Smooth muscle cell (in vitro differentiated cells): ENCODE data around the gene ZNF283. TPM values are rescaled to one million over a fixed set of nuclear protein-coding genes. Genes with fewer than 3 reads are reported as not detected.

Experiments used
- DNase-seq: peaks from one replicate; lab custom pipeline; 2025; ENCODE audit not compliant: unreplicated experiment; lab: John Stamatoyannopoulos, UW
- H2AFZ ChIP-seq: fragments of 200-600 bp; sonication (generic); 2 replicates; pipeline ENCODE4 v1.6.0; 2016; ENCODE audit warnings: antibody characterized with exemption, low read depth, mild to moderate bottlenecking
- H3F3A ChIP-seq: fragments of 200-600 bp; sonication (generic); 2 replicates; pipeline ENCODE4 v1.6.0; 2017; ENCODE audit warnings: antibody characterized with exemption, low read depth
- H3K27ac ChIP-seq: fragments of 200-600 bp; sonication (generic); 2 replicates; pipeline ENCODE4 v1.5.1; 2016; ENCODE audit warnings: low read depth, mild to moderate bottlenecking
- H3K27me3 ChIP-seq: fragments of 200-600 bp; sonication (generic); 2 replicates; pipeline ENCODE4 v1.6.1; 2016; ENCODE audit warnings: low read depth, mild to moderate bottlenecking
- H3K36me3 ChIP-seq: fragments of 200-600 bp; sonication (generic); 2 replicates; pipeline ENCODE4 v1.5.1; 2016; ENCODE audit warnings: low read depth
- H3K4me1 ChIP-seq: fragments of 200-600 bp; sonication (generic); 2 replicates; pipeline ENCODE4 v1.5.1; 2016; ENCODE audit warnings: low read depth
- H3K4me2 ChIP-seq: fragments of 200-600 bp; sonication (generic); 2 replicates; pipeline ENCODE4 v1.6.0; 2016; ENCODE audit warnings: mild to moderate bottlenecking
- H3K4me3 ChIP-seq: fragments of 200-600 bp; sonication (generic); 2 replicates; pipeline ENCODE4 v1.5.1; 2016; ENCODE audit warnings: mild to moderate bottlenecking
- H3K79me2 ChIP-seq: fragments of 200-600 bp; sonication (generic); 2 replicates; pipeline ENCODE4 v1.6.0; 2016; ENCODE audit warnings: low read depth, mild to moderate bottlenecking
- H3K9ac ChIP-seq: fragments of 200-600 bp; sonication (generic); 2 replicates; pipeline ENCODE4 v1.6.0; 2016; ENCODE audit warnings: low read depth
- H3K9me3 ChIP-seq: fragments of 200-600 bp; sonication (generic); replicated peaks from 2 replicates; pipeline ENCODE4 v1.5.1; 2016; ENCODE audit warnings: low read depth
- H4K20me1 ChIP-seq: fragments of 200-600 bp; sonication (generic); 2 replicates; pipeline ENCODE4 v1.6.0; 2016; ENCODE audit warnings: low read depth
- CTCF ChIP-seq: fragments of 200-600 bp; sonication (generic); IDR thresholded peaks from 2 replicates; pipeline ENCODE4 v1.5.1; 2017; ENCODE audit warnings: borderline replicate concordance, mild to moderate bottlenecking, antibody characterized with exemption; ENCODE audit not compliant: insufficient read depth, poor library complexity, severe bottlenecking
- WGBS: methylation state at CpG from one replicate; pipeline ENCODE4 v1.1.7; 2016; ENCODE audit warnings: low lambda C conversion rate; 5-methylcytosine and 5-hydroxymethylcytosine counted together
- polyA plus RNA-seq: library from polyadenylated mRNA; unstranded; fragments of >200 nt; fragmentation: Nextera tagmentation; extraction: Ambion mirVana; gene quantifications from 2 replicates; pipeline ENCODE4 v1.2.1, GENCODE V29; 2016
- total RNA-seq: library from RNA; depleted of rRNA; stranded (reverse); fragments of >200 nt; gene quantifications from 2 replicates; pipeline ENCODE4 v1.2.3, GENCODE V29; 2014

The ZNF283 gene
- total and polyA plus RNA-seq, 2 experiments from 2014 or later, result 1.5 to 4.1 TPM

DNA sequence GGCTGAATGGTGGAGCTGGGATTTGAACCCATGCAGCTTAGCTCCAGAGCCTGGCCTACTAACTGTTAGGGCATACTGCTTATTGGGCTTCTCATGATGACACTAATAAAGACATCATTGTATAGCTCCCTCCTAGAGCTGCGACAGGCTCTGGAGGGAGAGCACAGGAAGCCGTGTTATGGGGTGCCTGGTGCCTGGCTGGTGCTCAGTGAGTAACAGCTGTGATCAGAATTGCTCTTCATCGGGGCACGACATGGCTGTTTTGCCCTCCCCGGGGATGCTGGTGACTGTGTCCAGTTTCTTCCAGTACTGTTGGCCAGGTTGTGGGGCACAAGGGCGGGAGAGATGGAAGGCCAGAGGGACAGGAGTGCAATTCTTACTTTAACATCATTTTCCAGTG is 30.0 kb upstream of the ZNF283 start:
- Histone ChIP-seq H2AFZ (no peak overlapping the region), H3F3A (no peaks in the 10 kb centered on the region), H3K9ac (no peak overlapping the region), H3K4me2 (no peak overlapping the region), H3K9me3 (no peaks in the 10 kb centered on the region), H4K20me1 (no peaks in the 10 kb centered on the region), H3K36me3 (no peaks in the 10 kb centered on the region), H3K79me2 (no peaks in the 10 kb centered on the region), H3K4me3 (no peak overlapping the region), H3K27me3 (peaks cover 65% of the 10 kb centered on the region), H3K4me1 (no peaks in the 10 kb centered on the region), H3K27ac (no peak overlapping the region)
- WGBS, result 72% methylated on average over 6 of the region's 6 CpGs
- TF ChIP-seq CTCF, result no peak
- no peak for DNase-seq

DNA sequence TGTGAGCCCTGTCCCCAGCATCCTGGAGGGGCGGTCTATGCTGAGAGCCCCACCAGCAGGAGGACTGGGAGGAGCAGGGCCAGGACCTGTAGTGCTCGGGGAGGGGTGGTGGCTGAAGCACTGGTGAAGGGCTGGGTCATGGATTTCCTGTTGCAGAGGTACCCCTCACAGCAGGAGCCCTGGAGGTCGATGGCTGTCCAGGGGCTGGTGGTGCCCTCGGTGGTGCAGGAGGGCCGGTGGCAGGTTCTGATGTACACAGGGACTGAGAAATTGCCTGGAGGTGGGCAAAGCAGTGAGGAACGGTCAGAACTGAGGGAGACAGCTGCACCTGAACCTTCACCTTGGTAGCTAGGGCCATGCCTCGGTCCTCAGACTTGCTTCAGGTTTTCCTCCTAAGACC is 29.6 kb upstream of the ZNF283 start:
- Histone ChIP-seq H3K9me3 (no peaks in the 10 kb centered on the region), H3K27ac (no peak overlapping the region), H3K36me3 (no peaks in the 10 kb centered on the region), H4K20me1 (no peaks in the 10 kb centered on the region), H3K4me2 (no peak overlapping the region), H3K79me2 (no peaks in the 10 kb centered on the region), H3K4me1 (no peaks in the 10 kb centered on the region), H3F3A (no peaks in the 10 kb centered on the region), H3K27me3 (peaks cover 65% of the 10 kb centered on the region), H3K4me3 (no peak overlapping the region), H2AFZ (no peak overlapping the region), H3K9ac (no peak overlapping the region)
- WGBS, result 87% methylated on average over 7 of the region's 7 CpGs
- TF ChIP-seq CTCF, result no peak
- DNase-seq, result no peak

DNA sequence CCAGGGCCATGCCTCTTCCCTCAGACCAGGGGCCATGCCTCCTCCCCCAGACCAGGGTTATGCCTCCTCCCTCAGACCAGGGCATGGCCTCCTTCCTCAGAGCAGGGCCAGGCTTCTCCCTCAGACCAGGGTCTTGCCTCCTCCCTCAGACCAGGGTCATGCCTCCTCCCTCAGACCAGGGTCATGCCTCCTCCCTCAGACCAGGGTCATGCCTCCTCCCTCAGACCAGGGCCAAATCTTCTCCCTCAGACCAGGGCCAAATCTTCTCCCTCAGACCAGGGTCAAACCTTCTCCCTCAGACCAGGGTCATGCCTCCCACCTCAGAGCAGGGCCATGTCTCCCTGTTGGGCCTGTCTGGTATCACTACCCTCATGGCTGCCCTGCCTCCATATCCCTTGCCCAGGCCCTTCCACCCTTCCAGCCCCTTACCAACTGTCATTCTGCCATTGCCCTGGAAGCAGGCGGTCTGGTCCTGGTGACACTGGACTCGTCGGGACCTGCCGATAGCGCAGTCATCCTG is 29.0 kb upstream of the ZNF283 start:
- no peak for DNase-seq
- Histone ChIP-seq H3K36me3 (no peaks in the 10 kb centered on the region), H3K79me2 (no peaks in the 10 kb centered on the region), H3K4me1 (no peaks in the 10 kb centered on the region), H3K9ac (no peak overlapping the region), H3K9me3 (no peaks in the 10 kb centered on the region), H2AFZ (peak overlapping the region; percentile 27), H3F3A (no peaks in the 10 kb centered on the region), H3K4me2 (peak overlapping the region; percentile 81), H3K27me3 (peaks cover 65% of the 10 kb centered on the region), H3K4me3 (peak overlapping the region; percentile 48), H4K20me1 (no peaks in the 10 kb centered on the region), H3K27ac (no peak overlapping the region)
- TF ChIP-seq CTCF, result no peak
- 39% methylated on average over 5 of the region's 5 CpGs for WGBS
